CD14-positive monocyte (primary cell): ENCODE data around the gene C22orf23. TPM values are rescaled to one million over a fixed set of nuclear protein-coding genes. Genes with fewer than 3 reads are reported as not detected.

Source experiments
- DNase-seq, 3 donors: peaks; one replicate each; pipeline ENCODE4 v3.0.0-alpha.2; 2011 to 2022
- H2AFZ ChIP-seq: 2 replicates; pipeline ENCODE4 v1.6.0; 2012; ENCODE audit warnings: mild to moderate bottlenecking, low read depth, low read length, inconsistent platforms; ENCODE audit not compliant: insufficient read depth, poor library complexity, severe bottlenecking
- H3K27ac ChIP-seq, 2 donors: 1 replicate in 1 of 2; 2 replicates in 1 of 2; pipeline ENCODE4 v1.5.1; 2012 to 2013; ENCODE audit warnings: low read length in 2 of 2, control low read depth in 1 of 2, inconsistent platforms in 1 of 2, low read depth in 1 of 2, mild to moderate bottlenecking in 1 of 2
- H3K27me3 ChIP-seq, 2 donors: one replicate each; pipeline versions ENCODE4 v1.6.0 to v1.6.1; 2011 to 2013; ENCODE audit warnings: low read length in 2 of 2; ENCODE audit not compliant: control insufficient read depth in 2 of 2, insufficient read depth in 2 of 2
- H3K36me3 ChIP-seq, 2 donors: replicated peaks in 1 of 2; 1 replicate in 1 of 2; 2 replicates in 1 of 2; pipeline versions ENCODE4 v1.5.1 to v1.6.1; 2012 to 2013; ENCODE audit warnings: low read length in 2 of 2, control low read depth in 1 of 2, inconsistent platforms in 1 of 2, mild to moderate bottlenecking in 1 of 2; ENCODE audit not compliant: insufficient read depth in 2 of 2, control insufficient read depth in 1 of 2
- H3K4me1 ChIP-seq, 2 donors: 1 replicate in 1 of 2; 2 replicates in 1 of 2; pipeline versions ENCODE4 v1.5.1 to v1.6.1; 2012 to 2013; ENCODE audit warnings: low read length in 2 of 2, control low read depth in 1 of 2, inconsistent platforms in 1 of 2, mild to moderate bottlenecking in 1 of 2, moderate library complexity in 1 of 2; ENCODE audit not compliant: insufficient read depth in 2 of 2, control insufficient read depth in 1 of 2
- H3K4me2 ChIP-seq: replicated peaks from 2 replicates; pipeline ENCODE3; 2012; ENCODE audit warnings: low read length, moderate library complexity, mild to moderate bottlenecking; ENCODE audit not compliant: poor library complexity, severe bottlenecking; ENCODE audit errors: extremely low read depth
- H3K4me3 ChIP-seq, 3 experiments: fragments of 200-600 bp in 1 of 3; sonication (generic) in 1 of 3; replicated peaks in 1 of 3; 1 replicate in 2 of 3; 2 replicates in 1 of 3; pipeline ENCODE4 v1.5.1; 2011 to 2013; ENCODE audit warnings: low read length in 3 of 3, mild to moderate bottlenecking in 3 of 3, control low read depth in 2 of 3, low read depth in 2 of 3, inconsistent platforms in 1 of 3, moderate library complexity in 1 of 3
- H3K79me2 ChIP-seq: 2 replicates; pipeline ENCODE4 v1.6.0; 2012; ENCODE audit warnings: mild to moderate bottlenecking, control low read depth, inconsistent platforms, low read length, moderate library complexity; ENCODE audit not compliant: insufficient read depth
- H3K9ac ChIP-seq: 2 replicates; pipeline ENCODE4 v1.6.0; 2017; ENCODE audit warnings: low read length, mild to moderate bottlenecking; ENCODE audit not compliant: insufficient read depth, poor library complexity, severe bottlenecking
- H3K9me3 ChIP-seq, 2 donors: replicated peaks in 1 of 2; 1 replicate in 1 of 2; 2 replicates in 1 of 2; pipeline versions ENCODE4 v1.5.1 to v1.6.1; 2012 to 2013; ENCODE audit warnings: low read length in 2 of 2, control low read depth in 1 of 2; ENCODE audit not compliant: control insufficient read depth in 1 of 2, insufficient read depth in 1 of 2
- H4K20me1 ChIP-seq: 2 replicates; pipeline ENCODE4 v1.6.0; 2012; ENCODE audit warnings: mild to moderate bottlenecking, low read length, control low read depth, moderate library complexity; ENCODE audit not compliant: insufficient read depth
- H3K27ac Mint-ChIP-seq, 7 donors: one replicate each; pipeline ENCODE4 v1.8.0; 2020; ENCODE audit warnings: mild to moderate bottlenecking in 7 of 7, mixed read lengths in 7 of 7, moderate library complexity in 6 of 7, inconsistent platforms in 2 of 7
- H3K27me3 Mint-ChIP-seq, 3 donors: one replicate each; pipeline ENCODE4 v1.8.0; 2021 to 2022; ENCODE audit warnings: low read depth in 3 of 3, mild to moderate bottlenecking in 3 of 3, mixed read lengths in 3 of 3, moderate library complexity in 3 of 3, inconsistent platforms in 1 of 3
- H3K36me3 Mint-ChIP-seq, 2 donors: one replicate each; pipeline ENCODE4 v1.8.0; 2020; ENCODE audit warnings: mixed read lengths in 2 of 2, inconsistent platforms in 1 of 2, mild to moderate bottlenecking in 1 of 2
- H3K4me1 Mint-ChIP-seq: one replicate; pipeline ENCODE4 v1.8.0; 2020; ENCODE audit warnings: mild to moderate bottlenecking, mixed read lengths
- H3K4me3 Mint-ChIP-seq, 2 donors: one replicate each; pipeline ENCODE4 v1.8.0; 2020; ENCODE audit warnings: mild to moderate bottlenecking in 2 of 2, mixed read lengths in 2 of 2, moderate library complexity in 1 of 2
- H3K9me3 Mint-ChIP-seq, 7 donors: one replicate each; pipeline ENCODE4 v1.8.0; 2020 to 2022; ENCODE audit warnings: mixed read lengths in 7 of 7, mild to moderate bottlenecking in 6 of 7, moderate library complexity in 6 of 7, inconsistent platforms in 2 of 7
- CTCF ChIP-seq: fragments of 200-600 bp; IDR thresholded peaks from one replicate; pipeline ENCODE4 v1.8.0; 2022; ENCODE audit warnings: antibody characterized with exemption, mild to moderate bottlenecking
- WGBS: methylation state at CpG from one replicate; pipeline ENCODE4 v1.1.5; 2013; ENCODE audit warnings: missing lambda C conversion rate; ENCODE audit not compliant: insufficient coverage; 5-methylcytosine and 5-hydroxymethylcytosine counted together
- intact Hi-C, 2 donors: fragments of 100-400 bp; cut with micrococcal nuclease; formaldehyde crosslinking; loops; one replicate each; pipeline versions ENCODE4 v1.15.0 to v1.15.1; 2023
- polyA plus RNA-seq, 3 donors: library from polyadenylated mRNA; depleted of rRNA in 1 of 3; unstranded in 2 of 3; stranded (reverse) in 1 of 3; fragments of 300-500 nt in 2 of 3; fragments of >200 nt in 1 of 3; fragmentation: Illumina TruSeq in 2 of 3; gene quantifications; 1 replicate in 2 of 3; 2 replicates in 1 of 3; pipeline ENCODE4 v1.2.3, GENCODE V29; 2012 to 2021

Gene C22orf23
- polyA plus RNA-seq, 3 donors = not detected

- no peaks in the 10 kb centered on the region for H3K36me3 Mint-ChIP-seq
These were observed 37.5 kb upstream of the C22orf23 start for GRCh38 chr22:37990862-37991261.

DNA sequence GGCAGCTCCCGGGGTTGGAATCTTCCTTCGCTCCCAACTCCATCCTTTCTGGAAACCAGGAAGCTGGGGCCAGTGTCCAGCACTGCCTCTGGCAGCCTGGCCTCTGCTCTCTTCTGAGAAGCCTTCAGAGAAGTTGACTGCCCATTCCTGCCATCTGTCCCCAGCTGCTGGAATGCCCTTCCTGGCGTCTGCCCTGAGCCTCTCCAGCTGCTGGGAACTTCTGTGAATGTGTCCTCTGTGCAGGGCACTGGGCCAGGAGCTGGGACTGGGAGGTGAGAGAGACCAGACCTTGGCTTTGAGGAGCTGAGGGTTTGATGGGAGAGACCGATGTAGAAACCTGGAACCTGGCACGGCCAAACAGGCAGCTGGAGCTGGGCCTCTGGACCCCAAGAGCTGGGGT, 36.9 kb upstream of the C22orf23 start:
- Histone ChIP-seq H3K4me3 (no peak overlapping the region), H3K36me3 (no peaks in the 10 kb centered on the region), H3K27me3 (no peaks in the 10 kb centered on the region), H3K9ac (no peak overlapping the region), H4K20me1 (no peaks in the 10 kb centered on the region), H3K9me3 (no peaks in the 10 kb centered on the region), H3K79me2 (no peaks in the 10 kb centered on the region), H3K4me1 (no peaks in the 10 kb centered on the region), H3K4me2 (no peak overlapping the region), H3K27ac (no peak overlapping the region), H2AFZ (no peak overlapping the region)
- intact Hi-C loops = no loop called here
- H3K27ac Mint-ChIP-seq = no peak overlapping the region
- H3K9me3 Mint-ChIP-seq = no peaks in the 10 kb centered on the region
- no peaks in the 10 kb centered on the region for H3K36me3 Mint-ChIP-seq
- WGBS = 98% methylated on average over 5 of the region's 5 CpGs
- DNase-seq = no peak
- H3K4me1 Mint-ChIP-seq = peaks cover 3% of the 10 kb centered on the region
- peaks cover 0 to 3% (median 2%) of the 10 kb centered on the region in 3 donors for H3K27me3 Mint-ChIP-seq
- no peak for TF ChIP-seq CTCF
- H3K4me3 Mint-ChIP-seq = no peak overlapping the region

More at GRCh38 chr22:37990862-37991261, 37.5 kb upstream of the C22orf23 start:
- Mint-ChIP-seq H3K4me3 (no peak overlapping the region), H3K27me3 (peaks cover 0 to 5% (median 2%) of the 10 kb centered on the region in 3 donors), H3K4me1 (peaks cover 3% of the 10 kb centered on the region), H3K9me3 (no peaks in the 10 kb centered on the region), H3K27ac (no peak overlapping the region)
- Histone ChIP-seq H3K36me3 (no peaks in the 10 kb centered on the region), H4K20me1 (no peaks in the 10 kb centered on the region), H3K4me2 (no peak overlapping the region), H3K4me1 (no peaks in the 10 kb centered on the region), H3K79me2 (no peaks in the 10 kb centered on the region), H3K27me3 (no peaks in the 10 kb centered on the region), H3K9ac (no peak overlapping the region), H2AFZ (no peak overlapping the region), H3K4me3 (no peak overlapping the region), H3K27ac (no peak overlapping the region), H3K9me3 (no peaks in the 10 kb centered on the region)
- WGBS = 93% methylated on average over 2 of the region's 7 CpGs
- intact Hi-C loops = no loop called here
- no peak for DNase-seq
- TF ChIP-seq CTCF = no peak
